Activated naive CD4-positive, alpha-beta T cell treated with anti-CD3 and anti-CD28 coated beads for 36 hours (primary cell): Measurements from ENCODE around the gene FNDC3A. TPM values are rescaled to one million over a fixed set of nuclear protein-coding genes. Genes with fewer than 3 reads are reported as not detected.
A peak's percentile ranks its signal among the peaks of the same experiment; 100 is the strongest.

Experiments
- CTCF ChIA-PET: fragments of 350-600 bp; sonication (Branson Sonifier 250); formaldehyde crosslinking; loops from one replicate; lab custom pipeline; 2021; ENCODE audit warnings: antibody characterized with exemption; lab: Charles Lee
- DNase-seq: peaks from one replicate; pipeline ENCODE4 v3.0.0-alpha.2; 2020
- H3K27ac Mint-ChIP-seq: one replicate; pipeline ENCODE4 v1.8.0; 2021; ENCODE audit warnings: mild to moderate bottlenecking, mixed read lengths
- H3K27me3 Mint-ChIP-seq: one replicate; pipeline ENCODE4 v1.8.0; 2021; ENCODE audit warnings: low read depth, mixed read lengths
- H3K36me3 Mint-ChIP-seq: one replicate; pipeline ENCODE4 v1.8.0; 2021; ENCODE audit warnings: low read depth, mixed read lengths
- H3K4me1 Mint-ChIP-seq: one replicate; pipeline ENCODE4 v1.8.0; 2021; ENCODE audit warnings: low read depth, mixed read lengths
- H3K4me3 Mint-ChIP-seq: one replicate; pipeline ENCODE4 v1.8.0; 2021; ENCODE audit warnings: mild to moderate bottlenecking, moderate library complexity, mixed read lengths
- H3K9me3 Mint-ChIP-seq: one replicate; pipeline ENCODE4 v1.8.0; 2021; ENCODE audit warnings: mixed read lengths
- intact Hi-C: fragments of 100-400 bp; cut with micrococcal nuclease; formaldehyde crosslinking; loops from one replicate; pipeline ENCODE4 v1.15.1; 2023
- total RNA-seq, 2 experiments: library from RNA; stranded (reverse); gene quantifications; one replicate each; pipeline ENCODE4 v1.2.3, GENCODE V29; 2021

Gene FNDC3A
- total RNA-seq, 2 experiments from 2014 or later, result 17.1 to 18.3 TPM

DNA sequence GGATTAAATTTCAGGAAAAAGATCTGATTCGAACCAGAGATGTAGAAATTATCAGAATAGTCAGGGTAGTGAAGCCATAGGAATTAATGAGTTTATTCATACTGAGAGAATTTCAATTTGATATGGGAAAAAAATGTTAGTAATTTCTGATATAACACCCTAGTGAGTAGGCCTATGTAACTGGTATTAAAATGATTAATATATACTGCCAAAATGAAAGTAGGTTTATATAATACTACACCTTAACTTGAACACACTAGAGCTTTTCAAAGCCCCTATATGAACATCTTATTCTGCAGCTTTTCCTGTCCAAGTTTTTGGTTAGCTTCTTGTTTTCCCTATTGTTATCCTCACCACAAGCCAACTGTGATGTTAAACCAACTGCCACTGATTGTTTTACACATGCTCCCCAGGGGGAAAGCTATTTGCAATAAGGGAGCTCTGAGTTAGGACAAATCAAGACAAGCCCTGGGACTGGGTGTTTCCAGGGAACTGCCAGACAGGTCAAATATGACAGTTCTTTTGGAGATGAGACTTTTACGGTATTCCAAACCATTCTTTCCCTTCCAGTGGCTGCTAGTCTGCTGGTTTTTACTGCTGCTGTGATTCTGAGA lies 45.3 kb downstream of the FNDC3A start:
- Mint-ChIP-seq H3K4me1 (peaks cover 25% of the 10 kb centered on the region), H3K27me3 (no peaks in the 10 kb centered on the region), H3K9me3 (peaks cover 1% of the 10 kb centered on the region), H3K4me3 (no peak overlapping the region), H3K27ac (no peak overlapping the region), H3K36me3 (peaks cover 29% of the 10 kb centered on the region)
- CTCF ChIA-PET, result no interaction called here
- DNase-seq, result no peak
- intact Hi-C loops, result loop anchor here (2.0 to 5.0 kb wide), 2 partner anchors 128 to 194 kb away; no protein-coding TSS in a partner anchor

DNA sequence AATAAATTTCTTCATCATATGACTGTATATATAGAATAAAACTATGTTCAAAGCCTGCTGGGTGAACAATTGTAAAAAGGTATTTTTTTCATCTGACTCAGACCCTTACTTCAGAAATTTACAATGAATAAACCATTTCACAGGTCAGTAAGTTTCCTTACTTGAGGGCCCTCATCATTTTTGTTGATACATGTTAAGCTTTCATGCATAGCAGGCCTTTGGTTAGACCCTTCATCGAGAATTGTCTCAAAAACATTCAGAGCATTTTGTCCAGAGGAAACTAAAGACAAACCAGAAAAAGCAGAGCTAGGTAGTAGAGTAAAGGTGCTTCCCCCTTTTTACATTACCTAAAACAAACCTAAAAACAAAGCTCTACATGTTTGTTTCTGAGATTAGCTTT lies 46.2 kb downstream of the FNDC3A start:
- H3K27ac Mint-ChIP-seq, result no peak overlapping the region
- peaks cover 1% of the 10 kb centered on the region for H3K9me3 Mint-ChIP-seq
- H3K4me1 Mint-ChIP-seq, result peaks cover 29% of the 10 kb centered on the region
- CTCF ChIA-PET, result interaction anchor here (0.9 kb wide), 1 partner anchor 25 kb away, joined by 3 read pairs; no protein-coding TSS in a partner anchor
- intact Hi-C loops, result loop anchor here (2.0 to 5.0 kb wide), 3 partner anchors 129 to 195 kb away; no protein-coding TSS in a partner anchor
- H3K27me3 Mint-ChIP-seq, result no peaks in the 10 kb centered on the region
- no peak for DNase-seq
- peaks cover 33% of the 10 kb centered on the region for H3K36me3 Mint-ChIP-seq
- H3K4me3 Mint-ChIP-seq, result no peak overlapping the region

GRCh38 chr13:49022472-49023144 lies 46.9 kb downstream of the FNDC3A start:
- intact Hi-C loops, result loop anchor here (2.0 to 5.0 kb wide), 2 partner anchors 138 to 195 kb away; no protein-coding TSS in a partner anchor
- Mint-ChIP-seq H3K9me3 (no peaks in the 10 kb centered on the region), H3K36me3 (peaks cover 32% of the 10 kb centered on the region), H3K4me1 (peaks cover 30% of the 10 kb centered on the region), H3K27me3 (no peaks in the 10 kb centered on the region), H3K27ac (no peak overlapping the region), H3K4me3 (no peak overlapping the region)
- CTCF ChIA-PET, result interaction anchor here (0.8 to 0.9 kb wide), 2 partner anchors 26 to 254 kb away, joined by 3 to 4 read pairs; no protein-coding TSS in a partner anchor
- DNase-seq, result no peak

DNA sequence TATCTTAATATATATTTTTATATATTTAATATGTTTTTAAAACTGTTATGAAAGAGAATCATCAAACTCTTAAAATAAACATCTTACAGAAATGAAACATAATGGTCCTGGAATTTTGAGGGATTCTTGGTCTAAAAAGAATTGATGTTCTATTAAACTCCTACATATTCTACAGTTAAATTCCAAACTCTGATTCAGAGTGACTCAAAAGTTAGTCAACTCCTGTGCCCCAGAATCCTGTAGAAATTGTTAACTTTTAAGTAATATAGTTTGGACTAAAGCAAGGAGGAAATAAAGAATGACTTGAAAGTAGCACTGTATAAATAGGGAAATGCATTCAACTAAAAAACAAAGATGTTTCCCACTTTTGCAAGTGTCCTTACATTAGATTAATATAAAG lies 47.7 kb downstream of the FNDC3A start:
- Mint-ChIP-seq H3K27ac (no peak overlapping the region), H3K4me3 (no peak overlapping the region), H3K9me3 (no peaks in the 10 kb centered on the region), H3K36me3 (peaks cover 31% of the 10 kb centered on the region), H3K4me1 (peaks cover 30% of the 10 kb centered on the region), H3K27me3 (no peaks in the 10 kb centered on the region)
- intact Hi-C loops, result loop anchor here (2.0 to 5.0 kb wide), 2 partner anchors 139 to 196 kb away; no protein-coding TSS in a partner anchor
- no peak for DNase-seq
- CTCF ChIA-PET, result no interaction called here

- intact Hi-C loops, result no loop called here
- Mint-ChIP-seq H3K4me1 (peaks cover 25% of the 10 kb centered on the region), H3K27me3 (no peaks in the 10 kb centered on the region), H3K36me3 (peaks cover 36% of the 10 kb centered on the region), H3K27ac (no peak overlapping the region), H3K4me3 (no peak overlapping the region), H3K9me3 (no peaks in the 10 kb centered on the region)
- DNase-seq, result no peak
- CTCF ChIA-PET, result no interaction called here
These were observed 51.1 kb downstream of the FNDC3A start for GRCh38 chr13:49026851-49027250.

- no peaks in the 10 kb centered on the region for H3K27me3 Mint-ChIP-seq
- no peaks in the 10 kb centered on the region for H3K9me3 Mint-ChIP-seq
- peaks cover 17% of the 10 kb centered on the region for H3K4me1 Mint-ChIP-seq
- CTCF ChIA-PET, result interaction anchor here (0.7 kb wide), 1 partner anchor 478 kb away, joined by 3 read pairs; no protein-coding TSS in a partner anchor
- intact Hi-C loops, result no loop called here
- no peak overlapping the region for H3K4me3 Mint-ChIP-seq
- no peak for DNase-seq
- H3K27ac Mint-ChIP-seq, result no peak overlapping the region
- peaks cover 25% of the 10 kb centered on the region for H3K36me3 Mint-ChIP-seq
These were observed 53.9 kb downstream of the FNDC3A start for GRCh38 chr13:49029570-49029969.

DNA sequence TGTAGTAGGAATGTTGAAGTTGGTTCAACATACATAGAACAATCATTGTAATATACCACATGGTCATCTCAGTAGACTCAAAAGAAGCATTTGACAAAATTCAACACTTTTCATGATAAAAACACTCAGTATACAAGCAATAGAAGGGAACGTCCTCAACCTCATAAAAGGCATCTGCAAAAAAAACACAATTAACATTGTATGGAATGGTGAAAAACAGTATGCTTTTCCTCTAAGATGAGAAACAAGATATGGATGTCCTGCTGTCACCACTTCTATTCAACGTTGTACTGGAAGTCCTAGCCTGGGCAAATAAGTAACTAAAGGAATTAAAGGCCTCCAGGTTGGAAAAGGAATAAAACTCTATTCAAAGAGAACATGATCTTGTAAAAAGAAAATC lies 54.5 kb downstream of the FNDC3A start:
- intact Hi-C loops, result no loop called here
- no peaks in the 10 kb centered on the region for H3K27me3 Mint-ChIP-seq
- peaks cover 17% of the 10 kb centered on the region for H3K4me1 Mint-ChIP-seq
- H3K4me3 Mint-ChIP-seq, result no peak overlapping the region
- no peak overlapping the region for H3K27ac Mint-ChIP-seq
- CTCF ChIA-PET, result no interaction called here
- DNase-seq, result no peak
- peaks cover 25% of the 10 kb centered on the region for H3K36me3 Mint-ChIP-seq
- no peaks in the 10 kb centered on the region for H3K9me3 Mint-ChIP-seq

DNA sequence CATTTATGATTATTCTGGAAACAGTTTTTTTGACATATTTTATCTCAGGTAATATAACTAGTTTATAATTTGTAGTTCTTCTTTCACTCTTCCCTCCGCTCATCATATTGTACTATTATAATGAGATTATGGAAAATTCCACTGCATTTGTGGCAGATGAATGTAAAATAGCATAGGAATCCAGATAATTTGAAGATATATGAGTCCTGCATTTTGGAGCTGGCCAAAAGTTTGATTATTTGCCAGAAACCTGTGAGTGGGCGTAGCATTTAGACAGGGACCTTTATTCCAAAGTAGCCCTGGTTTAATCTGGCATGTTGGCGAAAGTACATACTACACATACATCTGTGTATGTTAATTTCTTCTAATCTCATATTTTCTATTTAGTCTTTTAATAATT lies 65.2 kb downstream of the FNDC3A start:
- Mint-ChIP-seq H3K9me3 (no peaks in the 10 kb centered on the region), H3K27ac (no peak overlapping the region), H3K4me3 (no peak overlapping the region), H3K36me3 (peaks cover 37% of the 10 kb centered on the region), H3K27me3 (no peaks in the 10 kb centered on the region), H3K4me1 (peaks cover 14% of the 10 kb centered on the region)
- DNase-seq, result no peak
- intact Hi-C loops, result no loop called here
- CTCF ChIA-PET, result no interaction called here

GRCh38 chr13:49042476-49042875 lies 66.8 kb downstream of the FNDC3A start:
- Mint-ChIP-seq H3K4me1 (peaks cover 22% of the 10 kb centered on the region), H3K4me3 (no peak overlapping the region), H3K27ac (no peak overlapping the region), H3K9me3 (no peaks in the 10 kb centered on the region), H3K36me3 (peaks cover 43% of the 10 kb centered on the region), H3K27me3 (no peaks in the 10 kb centered on the region)
- intact Hi-C loops, result no loop called here
- CTCF ChIA-PET, result no interaction called here
- no peak for DNase-seq

DNA sequence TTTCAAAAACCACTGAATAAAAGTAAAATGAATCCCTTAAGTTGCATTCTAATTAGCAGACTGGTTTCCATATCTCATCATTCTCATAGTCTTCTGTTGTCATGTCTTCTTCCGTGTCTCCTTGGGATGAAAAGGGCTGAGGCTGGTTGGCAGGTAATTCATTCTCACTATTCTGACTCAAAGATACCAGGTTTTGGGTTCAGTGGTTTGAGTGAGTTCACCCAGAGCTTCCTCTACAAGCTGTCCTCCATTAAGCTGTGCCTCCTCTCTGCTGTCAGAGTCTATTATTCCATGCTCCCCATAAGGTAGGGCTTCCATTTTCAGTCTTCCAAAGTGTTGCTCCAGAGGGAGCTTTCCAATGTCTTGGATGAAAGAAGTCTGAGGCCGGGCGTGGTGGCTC lies 68.3 kb downstream of the FNDC3A start:
- Mint-ChIP-seq H3K36me3 (peaks cover 41% of the 10 kb centered on the region), H3K27ac (peak overlapping the region; percentile 0), H3K4me1 (peaks cover 27% of the 10 kb centered on the region), H3K27me3 (no peaks in the 10 kb centered on the region), H3K9me3 (no peaks in the 10 kb centered on the region), H3K4me3 (no peak overlapping the region)
- intact Hi-C loops, result no loop called here
- DNase-seq, result no peak
- CTCF ChIA-PET, result no interaction called here

- Mint-ChIP-seq H3K27me3 (no peaks in the 10 kb centered on the region), H3K36me3 (peaks cover 38% of the 10 kb centered on the region), H3K27ac (peak overlapping the region; percentile 25), H3K9me3 (no peaks in the 10 kb centered on the region), H3K4me3 (no peak overlapping the region), H3K4me1 (peaks cover 32% of the 10 kb centered on the region)
- DNase-seq, result no peak
- intact Hi-C loops, result no loop called here
- CTCF ChIA-PET, result interaction anchor here (0.6 kb wide), 1 partner anchor 9 kb away, joined by 3 read pairs; no protein-coding TSS in a partner anchor
These were observed 69.1 kb downstream of the FNDC3A start for GRCh38 chr13:49044836-49045235.

GRCh38 chr13:49046002-49046401 lies 70.3 kb downstream of the FNDC3A start:
- no peak for DNase-seq
- H3K36me3 Mint-ChIP-seq, result peaks cover 42% of the 10 kb centered on the region
- CTCF ChIA-PET, result no interaction called here
- peaks cover 37% of the 10 kb centered on the region for H3K4me1 Mint-ChIP-seq
- H3K4me3 Mint-ChIP-seq, result no peak overlapping the region
- intact Hi-C loops, result no loop called here
- no peaks in the 10 kb centered on the region for H3K9me3 Mint-ChIP-seq
- H3K27ac Mint-ChIP-seq, result no peak overlapping the region
- no peaks in the 10 kb centered on the region for H3K27me3 Mint-ChIP-seq
